Peyer's patch (tissue), 4 donors: ENCODE data around the gene WNT5A.

ENCODE experiments used
- CTCF ChIP-seq, 6 experiments: fragments of 450-650 bp in 4 of 6; fragments of 200-600 bp in 2 of 6; sonication (generic) in 1 of 6; IDR thresholded peaks; one replicate each; pipeline ENCODE4 v1.5.1; 2017 to 2019; ENCODE audit warnings: antibody characterized with exemption in 6 of 6, mild to moderate bottlenecking in 3 of 6, moderate library complexity in 1 of 6
- POLR2A ChIP-seq, 2 donors: fragments of 450-650 bp; IDR thresholded peaks; one replicate each; pipeline ENCODE4 v1.5.1; 2017; ENCODE audit warnings: antibody characterized with exemption in 2 of 2, mild to moderate bottlenecking in 2 of 2, moderate library complexity in 2 of 2

GRCh38 chr3:55521064-55521737 is 34.1 kb upstream of the WNT5A start:
- TF ChIP-seq CTCF (IDR thresholded peaks at IDR 0.05) (no peak), POLR2A (IDR thresholded peaks at IDR 0.05) (no peak)
